ENCODE measurements around the gene CA6. TPM values are rescaled to one million over a fixed set of nuclear protein-coding genes. Genes with fewer than 3 reads are reported as not detected.

The CA6 gene
- total and polyA plus RNA-seq, 2 of the 8 experiments (the other 6 are each of a cell fraction or from before 2014, with no cell fraction given) = not detected

- no peak for FAIRE-seq
- TF ChIP-seq ATF3 (IDR thresholded peaks at IDR 0.05; ENCODE audit: insufficient read depth, low read depth, low read length) (no peak), BACH1 (IDR thresholded peaks at IDR 0.05; ENCODE audit: low read length) (no peak), CHD1 (IDR thresholded peaks at IDR 0.05; ENCODE audit: low read depth, low read length) (no peak), GTF2F1 (IDR thresholded peaks at IDR 0.05; ENCODE audit: borderline replicate concordance, low read depth, low read length) (no peak), SP1 (IDR thresholded peaks at IDR 0.05; ENCODE audit: low read depth, low read length) (no peak), PHF8 (conservative IDR thresholded peaks at IDR 0.05; ENCODE audit: low read depth, low read length) (no peak), RAD21 (IDR thresholded peaks at IDR 0.05 in 1 of 2, conservative IDR thresholded peaks at IDR 0.05 in 1 of 2; ENCODE audit: low read depth in 2 of 2, low read length in 2 of 2) (no peak), NRF1 (IDR thresholded peaks at IDR 0.05; ENCODE audit: low read depth, low read length) (no peak), SP4 (IDR thresholded peaks at IDR 0.05; ENCODE audit: low read length) (no peak)
- Histone ChIP-seq H4K5ac (ENCODE audit: insufficient read length, low read depth, low read length) (no peak overlapping the region), H3K56ac (replicated peaks; ENCODE audit: insufficient read length, low read depth, low read length) (no peak overlapping the region), H3K4ac (replicated peaks; ENCODE audit: insufficient read length, low read depth, low read length) (no peak overlapping the region), H2BK20ac (ENCODE audit: low read length) (no peak overlapping the region), H2AK5ac (ENCODE audit: low read depth, low read length) (no peak overlapping the region), H3K23ac (ENCODE audit: insufficient read length) (no peak overlapping the region), H2BK15ac (ENCODE audit: low read length) (no peak overlapping the region), H3K79me1 (ENCODE audit: low read depth, low read length) (no peaks in the 10 kb centered on the region), H4K20me1 (replicated peaks in 1 of 2; ENCODE audit: control insufficient read depth in 1 of 2, insufficient read depth in 2 of 2, low read length in 2 of 2) (no peaks in the 10 kb centered on the region), H3K27me3 (replicated peaks in 1 of 4; ENCODE audit: control insufficient read depth in 3 of 4, extremely low read depth in 1 of 4, insufficient read depth in 3 of 4, low read length in 3 of 4) (no peaks in the 10 kb centered on the region), H4K91ac (replicated peaks; ENCODE audit: insufficient read length, low read length) (no peak overlapping the region), H2BK120ac (replicated peaks; ENCODE audit: low read depth, low read length) (no peak overlapping the region), H3K23me2 (ENCODE audit: low read depth, low read length) (no peaks in the 10 kb centered on the region), H3K27ac (ENCODE audit: low read depth, low read length) (no peak overlapping the region), H3K9ac (replicated peaks in 1 of 4; ENCODE audit: extremely low read depth in 1 of 4, low read depth in 3 of 4, low read length in 3 of 4) (no peak overlapping the region), H3K79me2 (ENCODE audit: control insufficient read depth in 1 of 2, insufficient read depth in 2 of 2, low read length in 2 of 2) (no peaks in the 10 kb centered on the region), H4K8ac (ENCODE audit: extremely low read depth, insufficient read depth, low read length) (no peak overlapping the region), H3K14ac (ENCODE audit: insufficient read length) (no peak overlapping the region), H3K9me3 (ENCODE audit: insufficient read depth in 2 of 2, low read depth in 1 of 2, low read length in 1 of 2) (peaks cover 0 to 6% of the 10 kb centered on the region in 2 experiments; a peak in 3 of 4 replicates), H3K18ac (ENCODE audit: extremely low read depth, low read length) (no peak overlapping the region), H3K4me1 (replicated peaks in 1 of 4; ENCODE audit: control insufficient read depth in 3 of 4, insufficient read depth in 4 of 4, low read length in 3 of 4) (peaks cover 0 to 2% (median 0%) of the 10 kb centered on the region in 4 experiments; a peak in 2 of 7 replicates), H2BK12ac (ENCODE audit: low read depth, low read length) (no peak overlapping the region), H2AFZ (ENCODE audit: low read length) (no peak overlapping the region), H3K4me3 (ENCODE audit: extremely low read depth in 1 of 4, insufficient read depth in 2 of 4, low read depth in 3 of 4, low read length in 4 of 4) (no peak overlapping the region), H2BK5ac (ENCODE audit: low read depth, low read length) (no peak overlapping the region), H3K36me3 (ENCODE audit: control insufficient read depth in 2 of 4, insufficient read depth in 4 of 4, low read length in 3 of 4) (no peaks in the 10 kb centered on the region), H3K4me2 (ENCODE audit: insufficient read depth in 1 of 2, low read depth in 2 of 2, low read length in 2 of 2) (no peak overlapping the region)
- 84% methylated on average over 12 of the region's 13 CpGs; no CpG with 5 or more reads in 1 of the 2 experiments for WGBS, 2 experiments (ENCODE audit: extremely low coverage in 1 of 2, insufficient coverage in 1 of 2, insufficient read length in 1 of 2, insufficient replicate concordance in 2 of 2, low coverage in 1 of 2, low lambda C conversion rate in 2 of 2, missing lambda C conversion rate in 1 of 2)
- POLR2A ChIA-PET (ENCODE audit: partially characterized antibody) = interaction anchor here (1.6 to 1.9 kb wide), 2 partner anchors 123 to 128 kb away, joined by 4 to 8 read pairs; no protein-coding TSS in a partner anchor
- CTCF ChIA-PET (ENCODE audit: partially characterized antibody) = interaction anchor here (1.1 to 5.9 kb wide), 17 partner anchors 11 to 139 kb away, joined by 3 to 45 read pairs (median 7); no protein-coding TSS in a partner anchor
- DNase-seq (ENCODE audit: low read depth in 1 of 2, low spot score in 2 of 2) = no peak
Measured at GRCh38 chr1:8988618-8988967, 42.9 kb downstream of the CA6 start.
